ENCODE measurements around the gene GALNTL6.

DNA sequence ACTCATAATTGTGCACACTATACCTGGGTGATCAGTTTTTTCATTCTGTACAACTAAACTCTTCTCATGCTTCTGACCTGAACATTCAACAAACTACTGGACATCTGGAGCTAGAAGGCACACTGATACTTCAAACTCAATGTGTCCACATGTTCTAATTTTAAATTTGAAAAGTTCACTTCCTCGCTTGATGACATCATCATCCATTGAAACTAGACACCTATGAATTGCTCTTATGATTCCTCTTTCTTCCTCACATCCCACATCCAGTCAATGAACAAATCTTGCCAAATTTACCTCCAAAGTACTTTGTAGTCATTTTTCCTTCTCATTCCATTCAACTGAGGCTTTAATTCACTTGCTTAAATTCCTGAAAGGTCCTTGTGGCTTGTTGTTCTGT is 549.4 kb downstream of the GALNTL6 start:
- TF ChIP-seq, protein P1, sequence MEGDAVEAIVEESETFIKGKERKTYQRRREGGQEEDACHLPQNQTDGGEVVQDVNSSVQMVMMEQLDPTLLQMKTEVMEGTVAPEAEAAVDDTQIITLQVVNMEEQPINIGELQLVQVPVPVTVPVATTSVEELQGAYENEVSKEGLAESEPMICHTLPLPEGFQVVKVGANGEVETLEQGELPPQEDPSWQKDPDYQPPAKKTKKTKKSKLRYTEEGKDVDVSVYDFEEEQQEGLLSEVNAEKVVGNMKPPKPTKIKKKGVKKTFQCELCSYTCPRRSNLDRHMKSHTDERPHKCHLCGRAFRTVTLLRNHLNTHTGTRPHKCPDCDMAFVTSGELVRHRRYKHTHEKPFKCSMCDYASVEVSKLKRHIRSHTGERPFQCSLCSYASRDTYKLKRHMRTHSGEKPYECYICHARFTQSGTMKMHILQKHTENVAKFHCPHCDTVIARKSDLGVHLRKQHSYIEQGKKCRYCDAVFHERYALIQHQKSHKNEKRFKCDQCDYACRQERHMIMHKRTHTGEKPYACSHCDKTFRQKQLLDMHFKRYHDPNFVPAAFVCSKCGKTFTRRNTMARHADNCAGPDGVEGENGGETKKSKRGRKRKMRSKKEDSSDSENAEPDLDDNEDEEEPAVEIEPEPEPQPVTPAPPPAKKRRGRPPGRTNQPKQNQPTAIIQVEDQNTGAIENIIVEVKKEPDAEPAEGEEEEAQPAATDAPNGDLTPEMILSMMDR (optimal IDR thresholded peaks at IDR 0.05 in 1 of 3, IDR thresholded peaks at IDR 0.05 in 1 of 3, conservative IDR thresholded peaks at IDR 0.05 in 1 of 3; ENCODE audit: extremely low read depth in 1 of 3, insufficient read depth in 2 of 3, low read length in 3 of 3) = no peak
- TF ChIP-seq EZH2 (IDR thresholded peaks at IDR 0.05; ENCODE audit: low read length) = no peak

All from keratinocyte (primary cell).